Measurements from ENCODE around the gene CALHM2. TPM values are rescaled to one million over a fixed set of nuclear protein-coding genes. Genes with fewer than 3 reads are reported as not detected.
A peak's percentile ranks its signal among the peaks of the same experiment; 100 is the strongest.

Gene CALHM2
- total and polyA plus RNA-seq, 2 donors (not counting 1 experiment from before 2014, with no cell fraction given) = 35.8 to 37.2 TPM

DNA sequence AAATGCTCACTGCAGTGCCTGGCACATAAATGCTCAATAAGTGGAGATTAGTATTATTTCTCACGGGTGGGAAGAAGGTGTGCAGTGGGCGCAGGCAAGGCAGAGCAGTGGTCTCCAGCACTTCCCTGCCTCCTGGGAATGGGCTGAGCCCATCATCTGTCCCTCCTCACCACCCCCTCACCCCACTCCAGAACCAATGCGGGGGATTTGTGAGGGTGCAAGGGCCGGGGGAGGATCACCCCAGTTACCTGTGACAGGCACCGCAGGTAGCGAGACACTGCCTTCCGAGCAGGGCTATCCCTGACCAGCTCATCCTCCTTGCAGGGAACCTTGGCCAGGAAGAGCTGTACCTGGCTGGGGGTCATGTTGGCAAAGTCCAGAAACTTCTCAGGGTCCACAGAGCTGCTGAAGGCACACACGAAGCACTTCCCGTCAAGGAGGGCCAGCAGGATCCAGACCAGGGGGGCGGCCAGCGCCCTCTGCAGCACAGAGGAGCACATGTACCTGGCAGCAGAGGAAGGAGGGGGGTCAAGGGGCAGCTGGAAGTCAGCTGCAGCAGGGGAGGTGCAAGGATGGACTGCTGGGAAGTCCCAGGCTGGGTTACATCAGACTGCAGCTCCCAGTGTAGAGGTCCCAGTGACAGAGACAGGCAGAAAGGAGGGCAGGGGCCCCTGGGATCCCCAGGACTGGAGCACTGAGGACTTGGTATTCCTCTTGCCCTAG, 24.0 kb upstream of the CALHM2 start:
- Histone ChIP-seq H3K4me1 (ENCODE audit: control insufficient read depth, extremely low read depth, insufficient read depth, low read length) (peaks cover 3% of the 10 kb centered on the region), H3K27me3 (ENCODE audit: control insufficient read depth, insufficient read depth, low read length) (no peaks in the 10 kb centered on the region), H3K4me2 (ENCODE audit: extremely low read depth, insufficient read depth, low read length) (no peak overlapping the region), H3K27ac (ENCODE audit: insufficient read depth, low read length) (no peak overlapping the region), H3K9me3 (ENCODE audit: control insufficient read depth, insufficient read depth, low read depth, low read length) (no peaks in the 10 kb centered on the region), H3K79me2 (ENCODE audit: control insufficient read depth, insufficient read depth, low read length) (no peaks in the 10 kb centered on the region), H2AFZ (ENCODE audit: low read length) (no peak overlapping the region), H3K9ac (ENCODE audit: insufficient read depth, low read length) (no peak overlapping the region), H3K4me3 (replicated peaks in 1 of 4; ENCODE audit: control extremely low read depth in 1 of 4, insufficient read depth in 1 of 4, low read depth in 3 of 4, low read length in 4 of 4) (no peak overlapping the region), H3K36me3 (ENCODE audit: control insufficient read depth, insufficient read depth, low read length) (no peaks in the 10 kb centered on the region), H4K20me1 (ENCODE audit: control insufficient read depth, extremely low read depth, insufficient read depth, low read length) (no peaks in the 10 kb centered on the region)
- DNase-seq (ENCODE audit: low read depth in 2 of 2) = peak in 1 of 2 donors; percentile 6
- no peak for TF ChIP-seq EZH2 (IDR thresholded peaks at IDR 0.05; ENCODE audit: low read length, missing control alignments)
- TF ChIP-seq, protein P1, sequence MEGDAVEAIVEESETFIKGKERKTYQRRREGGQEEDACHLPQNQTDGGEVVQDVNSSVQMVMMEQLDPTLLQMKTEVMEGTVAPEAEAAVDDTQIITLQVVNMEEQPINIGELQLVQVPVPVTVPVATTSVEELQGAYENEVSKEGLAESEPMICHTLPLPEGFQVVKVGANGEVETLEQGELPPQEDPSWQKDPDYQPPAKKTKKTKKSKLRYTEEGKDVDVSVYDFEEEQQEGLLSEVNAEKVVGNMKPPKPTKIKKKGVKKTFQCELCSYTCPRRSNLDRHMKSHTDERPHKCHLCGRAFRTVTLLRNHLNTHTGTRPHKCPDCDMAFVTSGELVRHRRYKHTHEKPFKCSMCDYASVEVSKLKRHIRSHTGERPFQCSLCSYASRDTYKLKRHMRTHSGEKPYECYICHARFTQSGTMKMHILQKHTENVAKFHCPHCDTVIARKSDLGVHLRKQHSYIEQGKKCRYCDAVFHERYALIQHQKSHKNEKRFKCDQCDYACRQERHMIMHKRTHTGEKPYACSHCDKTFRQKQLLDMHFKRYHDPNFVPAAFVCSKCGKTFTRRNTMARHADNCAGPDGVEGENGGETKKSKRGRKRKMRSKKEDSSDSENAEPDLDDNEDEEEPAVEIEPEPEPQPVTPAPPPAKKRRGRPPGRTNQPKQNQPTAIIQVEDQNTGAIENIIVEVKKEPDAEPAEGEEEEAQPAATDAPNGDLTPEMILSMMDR (conservative IDR thresholded peaks at IDR 0.05 in 1 of 2, IDR thresholded peaks at IDR 0.05 in 1 of 2; ENCODE audit: low read depth in 1 of 2, low read length in 2 of 2) = peak in 1 of 2 donors; percentile 23

GRCh38 chr10:103475437-103475836, 23.3 kb upstream of the CALHM2 start:
- Histone ChIP-seq H3K4me1 (ENCODE audit: control insufficient read depth, extremely low read depth, insufficient read depth, low read length) (peaks cover 2% of the 10 kb centered on the region), H3K36me3 (ENCODE audit: control insufficient read depth, insufficient read depth, low read length) (no peaks in the 10 kb centered on the region), H3K79me2 (ENCODE audit: control insufficient read depth, insufficient read depth, low read length) (no peaks in the 10 kb centered on the region), H3K4me2 (ENCODE audit: extremely low read depth, insufficient read depth, low read length) (no peak overlapping the region), H3K27me3 (ENCODE audit: control insufficient read depth, insufficient read depth, low read length) (no peaks in the 10 kb centered on the region), H4K20me1 (ENCODE audit: control insufficient read depth, extremely low read depth, insufficient read depth, low read length) (no peaks in the 10 kb centered on the region), H3K27ac (ENCODE audit: insufficient read depth, low read length) (no peak overlapping the region), H2AFZ (ENCODE audit: low read length) (no peak overlapping the region), H3K9ac (ENCODE audit: insufficient read depth, low read length) (no peak overlapping the region), H3K4me3 (replicated peaks in 1 of 4; ENCODE audit: control extremely low read depth in 1 of 4, insufficient read depth in 1 of 4, low read depth in 3 of 4, low read length in 4 of 4) (no peak overlapping the region), H3K9me3 (ENCODE audit: control insufficient read depth, insufficient read depth, low read depth, low read length) (no peaks in the 10 kb centered on the region)
- no peak for DNase-seq (ENCODE audit: low read depth in 2 of 2)
- TF ChIP-seq, protein P1 (conservative IDR thresholded peaks at IDR 0.05 in 1 of 2, IDR thresholded peaks at IDR 0.05 in 1 of 2; ENCODE audit: low read depth in 1 of 2, low read length in 2 of 2) = no peak
- no peak for TF ChIP-seq EZH2 (IDR thresholded peaks at IDR 0.05; ENCODE audit: low read length, missing control alignments)

GRCh38 chr10:103474077-103474476, 21.9 kb upstream of the CALHM2 start:
- no peak overlapping the region for H3K4me2 ChIP-seq (ENCODE audit: extremely low read depth, insufficient read depth, low read length)
- no peaks in the 10 kb centered on the region for H3K36me3 ChIP-seq (ENCODE audit: control insufficient read depth, insufficient read depth, low read length)
- H3K4me1 ChIP-seq (ENCODE audit: control insufficient read depth, extremely low read depth, insufficient read depth, low read length) = peaks cover 2% of the 10 kb centered on the region
- no peaks in the 10 kb centered on the region for H4K20me1 ChIP-seq (ENCODE audit: control insufficient read depth, extremely low read depth, insufficient read depth, low read length)
- no peak for DNase-seq (ENCODE audit: low read depth in 2 of 2)
- no peaks in the 10 kb centered on the region for H3K79me2 ChIP-seq (ENCODE audit: control insufficient read depth, insufficient read depth, low read length)
- H3K27ac ChIP-seq (ENCODE audit: insufficient read depth, low read length) = no peak overlapping the region
- H3K9ac ChIP-seq (ENCODE audit: insufficient read depth, low read length) = no peak overlapping the region
- no peaks in the 10 kb centered on the region for H3K9me3 ChIP-seq (ENCODE audit: control insufficient read depth, insufficient read depth, low read depth, low read length)
- H3K27me3 ChIP-seq (ENCODE audit: control insufficient read depth, insufficient read depth, low read length) = no peaks in the 10 kb centered on the region
- no peak overlapping the region for H2AFZ ChIP-seq (ENCODE audit: low read length)
- H3K4me3 ChIP-seq (replicated peaks in 1 of 4; ENCODE audit: control extremely low read depth in 1 of 4, insufficient read depth in 1 of 4, low read depth in 3 of 4, low read length in 4 of 4) = no peak overlapping the region
- TF ChIP-seq, protein P1 (conservative IDR thresholded peaks at IDR 0.05 in 1 of 2, IDR thresholded peaks at IDR 0.05 in 1 of 2; ENCODE audit: low read depth in 1 of 2, low read length in 2 of 2) = no peak
- TF ChIP-seq EZH2 (IDR thresholded peaks at IDR 0.05; ENCODE audit: low read length, missing control alignments) = no peak

All from fibroblast of lung (primary cell).